Activated naive CD4-positive, alpha-beta T cell treated with anti-CD3 and anti-CD28 coated beads, Interleukin-2, amount 10 ng/mL, durations not matched to agents 7 days and 5 days (primary cell): ENCODE measurements around the gene AMDHD1.
"Not testable (repeated sequence)": the region's sequence is repeated elsewhere in the genome, so short reads cannot be mapped to it uniquely, and the experiment has no call there.

Source experiments
- CTCF ChIA-PET: fragments of 350-600 bp; sonication (Branson Sonifier 250); formaldehyde crosslinking; loops from one replicate; lab custom pipeline; 2021; ENCODE audit warnings: antibody characterized with exemption; lab: Charles Lee
- DNase-seq: peaks from one replicate; pipeline ENCODE4 v3.0.0-alpha.2; 2020
- H3K27ac Mint-ChIP-seq: one replicate; pipeline ENCODE4 v1.8.0; 2021; ENCODE audit warnings: mild to moderate bottlenecking, moderate library complexity, mixed read lengths
- H3K27me3 Mint-ChIP-seq: one replicate; pipeline ENCODE4 v1.8.0; 2021; ENCODE audit warnings: mild to moderate bottlenecking, mixed read lengths
- H3K36me3 Mint-ChIP-seq: one replicate; pipeline ENCODE4 v1.8.0; 2021; ENCODE audit warnings: mixed read lengths
- H3K4me1 Mint-ChIP-seq: one replicate; pipeline ENCODE4 v1.8.0; 2021; ENCODE audit warnings: mixed read lengths
- H3K4me3 Mint-ChIP-seq: one replicate; pipeline ENCODE4 v1.8.0; 2021; ENCODE audit warnings: mild to moderate bottlenecking, moderate library complexity, mixed read lengths
- H3K9me3 Mint-ChIP-seq: one replicate; pipeline ENCODE4 v1.8.0; 2021; ENCODE audit warnings: mixed read lengths

Gene AMDHD1

DNA sequence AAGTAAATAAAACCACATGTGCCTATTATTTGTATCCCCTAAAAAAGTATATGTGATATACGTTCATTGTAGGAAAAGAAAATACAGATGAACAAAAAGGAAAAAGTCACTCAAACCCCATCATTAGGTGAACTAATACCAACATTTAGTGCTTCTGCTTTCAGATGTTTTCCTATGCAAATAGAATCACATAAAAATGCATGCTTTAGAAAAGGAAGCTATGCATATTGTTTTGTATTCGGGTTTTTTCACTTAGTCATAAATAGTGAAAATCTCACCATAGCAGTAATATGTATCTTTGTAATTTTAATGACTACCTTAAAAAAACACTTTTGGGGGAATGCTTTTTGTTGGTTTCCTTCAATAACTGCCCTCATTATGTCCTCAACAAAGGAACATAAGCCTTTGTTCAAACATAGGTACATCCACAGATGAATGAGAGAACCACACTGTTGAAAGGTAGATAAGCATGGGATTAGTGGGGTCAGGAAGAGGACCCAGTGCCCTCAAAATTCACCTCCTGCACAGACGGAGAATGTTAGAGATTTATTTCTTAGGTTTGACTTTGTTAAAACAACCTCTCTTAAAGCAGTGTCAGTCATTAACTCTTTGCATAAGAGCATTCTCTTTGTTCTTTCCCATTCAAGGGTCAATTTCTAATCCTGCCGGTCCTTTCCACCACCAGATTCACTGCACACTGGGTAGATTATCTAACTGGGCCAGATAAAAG, 6.5 kb downstream of the AMDHD1 start:
- no peaks in the 10 kb centered on the region for H3K9me3 Mint-ChIP-seq
- no peak overlapping the region for H3K4me3 Mint-ChIP-seq
- CTCF ChIA-PET = no interaction called here
- H3K27ac Mint-ChIP-seq = no peak overlapping the region
- peaks cover 15% of the 10 kb centered on the region for H3K27me3 Mint-ChIP-seq
- DNase-seq = no peak
- H3K4me1 Mint-ChIP-seq = no peaks in the 10 kb centered on the region
- H3K36me3 Mint-ChIP-seq = no peaks in the 10 kb centered on the region

DNA sequence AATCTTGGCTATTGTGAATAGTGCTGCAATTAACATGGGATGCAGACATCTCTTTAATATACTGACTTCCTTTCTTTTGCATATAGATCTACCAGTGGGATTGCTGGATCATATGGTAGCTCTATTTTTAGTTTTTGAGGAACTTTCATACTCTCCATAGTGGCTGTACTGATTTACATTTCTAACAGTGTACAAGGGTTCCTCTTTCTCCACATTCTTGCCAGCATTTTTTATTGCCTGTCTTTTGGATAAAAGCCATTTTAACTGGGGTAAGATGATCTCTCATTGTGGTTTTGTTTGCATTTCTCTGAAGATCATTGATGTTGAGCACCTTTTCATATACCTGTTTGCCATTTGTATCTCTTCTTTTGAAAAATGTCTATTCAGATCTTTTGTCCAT, 8.4 kb downstream of the AMDHD1 start:
- H3K36me3 Mint-ChIP-seq = no peaks in the 10 kb centered on the region
- H3K4me1 Mint-ChIP-seq = no peaks in the 10 kb centered on the region
- CTCF ChIA-PET = interaction anchor here (0.9 kb wide), 1 partner anchor 33 kb away, joined by 3 read pairs; no protein-coding TSS in a partner anchor
- H3K27me3 Mint-ChIP-seq = peaks cover 9% of the 10 kb centered on the region
- H3K27ac Mint-ChIP-seq = no peak overlapping the region
- DNase-seq = no peak
- H3K9me3 Mint-ChIP-seq = no peaks in the 10 kb centered on the region
- no peak overlapping the region for H3K4me3 Mint-ChIP-seq

DNA sequence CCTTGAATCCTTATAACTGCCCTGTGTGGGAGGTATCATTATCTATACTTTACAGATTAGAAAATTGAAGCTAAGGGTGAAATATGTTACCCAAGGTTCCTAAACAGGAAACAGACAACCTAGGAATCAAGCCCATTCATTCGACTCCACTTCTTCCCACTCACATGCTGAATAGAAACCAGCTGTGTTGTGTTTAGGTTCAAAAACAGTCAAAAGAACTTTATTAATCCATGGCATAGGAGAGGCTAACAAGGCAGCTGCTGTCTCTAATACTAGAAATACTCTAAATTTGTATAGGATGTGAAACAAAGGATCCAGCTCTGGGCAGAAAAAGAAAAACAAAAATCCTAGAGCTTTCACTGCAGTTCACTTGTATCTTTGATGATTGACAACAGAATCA, 9.9 kb downstream of the AMDHD1 start:
- Mint-ChIP-seq H3K27ac (no peak overlapping the region), H3K9me3 (no peaks in the 10 kb centered on the region), H3K4me3 (no peak overlapping the region), H3K4me1 (no peaks in the 10 kb centered on the region), H3K36me3 (no peaks in the 10 kb centered on the region), H3K27me3 (peaks cover 9% of the 10 kb centered on the region)
- no peak for DNase-seq
- CTCF ChIA-PET = interaction anchor here (1.4 to 3.2 kb wide), 2 partner anchors 9 to 46 kb away, joined by 8 to 14 read pairs; no protein-coding TSS in a partner anchor

DNA sequence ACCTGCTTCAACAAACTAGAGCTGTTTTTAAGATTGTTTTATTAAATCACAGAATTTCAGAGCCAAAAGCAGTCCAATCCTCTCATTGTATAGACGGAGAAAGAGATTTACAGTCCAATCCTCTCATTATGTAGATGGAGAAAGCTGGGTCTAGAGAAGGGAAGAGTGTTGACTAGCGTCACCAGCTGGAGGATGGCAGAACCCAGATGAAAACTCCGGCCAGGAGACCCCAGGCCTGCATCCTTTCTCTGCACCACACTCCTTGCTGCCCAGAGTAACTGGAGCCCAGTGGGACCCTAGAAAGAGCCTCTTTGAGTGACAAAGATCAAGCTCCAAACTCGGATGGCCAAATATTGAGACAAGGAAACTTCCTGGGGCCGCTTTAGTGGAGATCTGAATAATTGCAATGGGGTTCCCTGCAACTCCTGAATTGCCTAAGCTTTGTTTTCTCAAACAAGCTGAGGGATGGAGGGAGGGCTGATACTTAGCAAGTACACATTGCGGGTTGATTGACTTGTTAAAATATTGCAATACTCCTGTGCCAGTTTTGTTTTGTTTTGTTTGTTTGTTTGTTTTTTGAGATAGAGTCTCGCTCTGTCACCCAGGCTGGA, 12.5 kb downstream of the AMDHD1 start:
- CTCF ChIA-PET = interaction anchor here (1.5 to 3.2 kb wide), 2 partner anchors 13 to 43 kb away, joined by 5 to 14 read pairs; partner anchors contain the start of gene CCDC38
- H3K4me1 Mint-ChIP-seq = no peaks in the 10 kb centered on the region
- DNase-seq = no peak
- peaks cover 8% of the 10 kb centered on the region for H3K27me3 Mint-ChIP-seq
- H3K36me3 Mint-ChIP-seq = no peaks in the 10 kb centered on the region
- H3K27ac Mint-ChIP-seq = no peak overlapping the region
- H3K4me3 Mint-ChIP-seq = no peak overlapping the region
- H3K9me3 Mint-ChIP-seq = no peaks in the 10 kb centered on the region

DNA sequence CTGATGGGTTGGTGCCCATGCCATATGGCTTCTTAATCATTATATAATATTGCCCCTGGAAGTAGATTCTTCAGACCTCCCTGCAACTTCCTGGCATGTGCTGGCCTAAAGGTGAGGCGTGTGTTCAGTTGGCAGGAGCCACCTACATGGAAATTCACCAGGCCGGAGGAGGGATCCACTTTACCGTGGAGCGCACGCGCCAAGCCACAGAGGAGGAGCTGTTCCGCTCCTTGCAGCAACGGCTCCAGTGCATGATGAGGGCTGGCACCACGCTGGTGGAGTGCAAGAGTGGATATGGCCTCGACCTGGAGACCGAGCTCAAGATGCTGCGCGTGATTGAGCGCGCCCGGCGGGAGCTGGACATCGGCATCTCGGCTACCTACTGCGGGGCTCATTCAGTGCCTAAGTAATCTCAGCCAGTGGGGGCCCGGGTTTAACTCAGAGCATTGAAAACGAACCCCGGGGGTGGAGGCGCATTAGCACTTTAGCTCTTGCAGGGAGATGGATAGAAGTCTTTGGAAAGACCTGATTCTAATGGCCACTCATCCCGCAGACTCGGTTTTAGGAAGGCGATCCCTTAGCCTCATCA, 13.5 kb downstream of the AMDHD1 start:
- Mint-ChIP-seq H3K27me3 (peaks cover 8% of the 10 kb centered on the region), H3K27ac (no peak overlapping the region), H3K4me1 (no peaks in the 10 kb centered on the region), H3K4me3 (no peak overlapping the region), H3K9me3 (no peaks in the 10 kb centered on the region), H3K36me3 (no peaks in the 10 kb centered on the region)
- CTCF ChIA-PET = interaction anchor here (0.5 to 1.2 kb wide), 2 partner anchors 39 to 496 kb away, joined by 3 read pairs; no protein-coding TSS in a partner anchor
- no peak for DNase-seq

DNA sequence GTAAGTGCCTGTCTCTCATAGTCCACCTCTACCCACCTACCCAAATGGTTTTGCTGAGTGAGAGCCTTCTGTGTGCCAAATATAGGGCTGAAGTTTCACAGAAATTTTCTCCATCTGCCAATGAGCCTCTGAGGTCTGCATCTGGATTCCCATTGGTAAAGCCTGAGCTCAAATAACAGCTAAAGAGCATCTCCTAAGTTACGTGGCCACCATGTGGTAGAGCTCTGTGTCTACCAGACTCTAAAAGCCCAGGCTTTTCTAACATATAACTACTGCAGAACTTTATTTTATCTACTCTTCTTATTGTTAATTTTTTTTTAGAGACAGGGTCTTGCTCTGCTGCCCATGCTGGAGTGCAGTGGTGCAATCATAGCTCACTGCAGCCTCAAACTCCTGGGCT, 16.0 kb downstream of the AMDHD1 start:
- Mint-ChIP-seq H3K27me3 (peaks cover 11% of the 10 kb centered on the region), H3K4me1 (no peaks in the 10 kb centered on the region), H3K36me3 (no peaks in the 10 kb centered on the region), H3K27ac (no peak overlapping the region), H3K9me3 (no peaks in the 10 kb centered on the region), H3K4me3 (no peak overlapping the region)
- no peak for DNase-seq
- CTCF ChIA-PET = interaction anchor here (0.6 to 2.6 kb wide), 7 partner anchors 18 to 311 kb away, joined by 3 to 12 read pairs (median 5); partner anchors contain the start of gene CCDC38

DNA sequence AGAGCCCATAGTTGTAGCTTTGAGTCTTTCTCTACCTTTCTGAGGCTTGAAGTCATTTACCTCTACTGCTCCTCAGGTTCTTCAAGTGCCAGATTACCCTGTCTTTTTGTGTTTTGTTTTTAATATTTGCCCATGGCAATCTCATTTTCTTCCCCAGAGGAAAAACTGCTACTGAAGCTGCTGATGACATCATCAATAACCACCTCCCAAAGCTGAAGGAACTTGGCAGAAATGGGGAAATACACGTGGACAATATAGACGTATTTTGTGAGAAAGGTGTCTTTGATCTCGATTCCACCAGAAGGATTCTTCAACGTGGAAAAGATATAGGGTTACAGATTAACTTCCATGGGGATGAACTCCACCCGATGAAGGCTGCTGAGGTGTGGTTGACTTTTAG, 17.1 kb downstream of the AMDHD1 start:
- Mint-ChIP-seq H3K9me3 (no peaks in the 10 kb centered on the region), H3K36me3 (no peaks in the 10 kb centered on the region)
- CTCF ChIA-PET = interaction anchor here (2.2 to 2.6 kb wide), 2 partner anchors 19 to 42 kb away, joined by 7 to 12 read pairs; partner anchors contain the start of gene CCDC38

GRCh38 chr12:95962222-95962621, 19.1 kb downstream of the AMDHD1 start:
- no peak overlapping the region for H3K4me3 Mint-ChIP-seq
- CTCF ChIA-PET = interaction anchor here (0.7 to 1.5 kb wide), 3 partner anchors 37 to 44 kb away, joined by 3 to 5 read pairs (median 4); no protein-coding TSS in a partner anchor
- peaks cover 8% of the 10 kb centered on the region for H3K27me3 Mint-ChIP-seq
- no peaks in the 10 kb centered on the region for H3K36me3 Mint-ChIP-seq
- no peak overlapping the region for H3K27ac Mint-ChIP-seq
- no peaks in the 10 kb centered on the region for H3K9me3 Mint-ChIP-seq
- no peak for DNase-seq
- no peaks in the 10 kb centered on the region for H3K4me1 Mint-ChIP-seq

More for the DNA sequence above, 17.1 kb downstream of the AMDHD1 start:
- Mint-ChIP-seq H3K27ac (no peak overlapping the region), H3K27me3 (peaks cover 11% of the 10 kb centered on the region), H3K4me1 (no peaks in the 10 kb centered on the region), H3K4me3 (no peak overlapping the region)
- DNase-seq = no peak

DNA sequence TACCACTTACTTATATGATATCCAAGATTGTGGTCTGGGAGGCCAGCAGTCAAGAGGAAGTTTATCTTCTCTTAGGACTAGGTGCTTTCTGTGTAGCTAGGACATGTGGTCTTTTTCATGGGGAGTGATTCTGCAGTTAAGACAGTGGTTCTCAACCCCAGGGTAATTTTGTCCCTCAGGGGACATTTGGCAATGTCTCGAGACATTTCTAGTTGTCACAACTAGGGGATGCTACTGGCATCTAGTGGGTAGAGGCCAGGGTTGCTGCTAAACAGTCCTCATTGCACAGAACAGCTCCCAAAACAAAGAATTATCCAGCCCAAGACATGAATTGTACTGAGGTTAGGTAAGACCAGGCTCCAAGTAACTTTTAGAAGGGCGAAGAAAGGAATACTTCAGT, 20.0 kb downstream of the AMDHD1 start:
- Mint-ChIP-seq H3K27me3 (peaks cover 8% of the 10 kb centered on the region), H3K36me3 (no peaks in the 10 kb centered on the region), H3K4me1 (no peaks in the 10 kb centered on the region), H3K27ac (no peak overlapping the region), H3K4me3 (no peak overlapping the region), H3K9me3 (no peaks in the 10 kb centered on the region)
- CTCF ChIA-PET = interaction anchor here (0.7 to 1.1 kb wide), 2 partner anchors 44 to 46 kb away, joined by 3 to 4 read pairs; no protein-coding TSS in a partner anchor
- DNase-seq = no peak

DNA sequence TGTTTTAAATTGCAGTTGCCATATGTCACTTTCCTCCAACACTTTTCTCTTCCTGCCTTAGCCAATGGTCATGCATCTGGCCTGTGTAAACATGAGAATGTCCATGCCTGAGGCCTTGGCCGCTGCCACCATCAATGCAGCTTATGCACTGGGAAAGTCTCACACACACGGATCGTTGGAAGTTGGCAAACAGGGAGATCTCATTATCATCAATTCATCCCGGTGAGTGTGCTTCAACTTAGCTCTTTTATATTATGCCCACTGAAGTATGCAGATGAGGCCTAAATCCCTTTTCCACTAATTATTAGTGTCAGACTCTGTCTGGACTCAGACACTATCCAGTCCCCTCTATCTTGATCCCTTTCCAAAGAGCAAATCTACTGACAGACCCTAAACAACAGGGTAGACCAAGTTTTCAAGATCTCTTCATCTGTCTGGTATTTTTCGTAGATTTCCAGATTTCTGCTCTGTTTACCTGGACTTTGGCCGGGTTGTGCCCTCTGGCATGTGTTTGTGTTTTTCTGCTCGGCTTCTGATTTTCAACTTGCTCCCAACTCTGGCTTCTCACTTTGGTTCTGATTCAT, 23.2 kb downstream of the AMDHD1 start:
- no peak overlapping the region for H3K27ac Mint-ChIP-seq
- no peaks in the 10 kb centered on the region for H3K9me3 Mint-ChIP-seq
- H3K27me3 Mint-ChIP-seq = peaks cover 3% of the 10 kb centered on the region
- CTCF ChIA-PET = no interaction called here
- DNase-seq = no peak
- H3K4me1 Mint-ChIP-seq = no peaks in the 10 kb centered on the region
- no peak overlapping the region for H3K4me3 Mint-ChIP-seq
- H3K36me3 Mint-ChIP-seq = no peaks in the 10 kb centered on the region

GRCh38 chr12:95967301-95967700, 24.2 kb downstream of the AMDHD1 start:
- no peaks in the 10 kb centered on the region for H3K9me3 Mint-ChIP-seq
- no peak for DNase-seq
- H3K27ac Mint-ChIP-seq = no peak overlapping the region
- H3K4me3 Mint-ChIP-seq = no peak overlapping the region
- no peaks in the 10 kb centered on the region for H3K4me1 Mint-ChIP-seq
- H3K36me3 Mint-ChIP-seq = no peaks in the 10 kb centered on the region
- CTCF ChIA-PET = no interaction called here
- H3K27me3 Mint-ChIP-seq = peaks cover under 1% of the 10 kb centered on the region

- H3K4me3 Mint-ChIP-seq, H3K9me3 Mint-ChIP-seq, CTCF ChIA-PET, H3K36me3 Mint-ChIP-seq, H3K4me1 Mint-ChIP-seq, H3K27me3 Mint-ChIP-seq, DNase-seq, H3K27ac Mint-ChIP-seq: not testable (repeated sequence)
These were observed 26.0 kb downstream of the AMDHD1 start for GRCh38 chr12:95969116-95969515.

DNA sequence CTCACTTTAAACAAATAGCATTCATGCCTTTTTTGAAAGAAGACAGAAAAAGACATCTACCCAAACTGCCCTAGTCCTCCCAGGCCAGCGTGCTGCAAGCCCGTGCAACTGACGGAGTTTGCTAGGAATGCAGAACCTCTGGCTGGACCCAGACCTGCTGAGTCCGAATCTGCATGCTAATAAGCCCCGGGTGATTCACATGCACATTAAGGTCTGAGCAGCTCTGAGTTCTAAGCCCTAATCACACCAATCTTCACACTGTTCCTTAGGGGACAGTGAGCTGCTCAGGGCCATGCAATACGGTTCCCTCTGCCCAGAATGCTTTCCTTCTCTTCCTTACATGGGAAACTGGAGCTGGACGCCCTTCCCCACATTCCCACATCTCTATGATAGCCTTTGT, 27.8 kb downstream of the AMDHD1 start:
- H3K27me3 Mint-ChIP-seq = no peaks in the 10 kb centered on the region
- CTCF ChIA-PET = no interaction called here
- H3K36me3 Mint-ChIP-seq = no peaks in the 10 kb centered on the region
- no peak overlapping the region for H3K27ac Mint-ChIP-seq
- no peaks in the 10 kb centered on the region for H3K9me3 Mint-ChIP-seq
- H3K4me3 Mint-ChIP-seq = no peak overlapping the region
- no peak for DNase-seq
- H3K4me1 Mint-ChIP-seq = no peaks in the 10 kb centered on the region

GRCh38 chr12:95972832-95973456, 29.8 kb downstream of the AMDHD1 start:
- no peak for DNase-seq
- H3K27ac Mint-ChIP-seq = no peak overlapping the region
- H3K4me3 Mint-ChIP-seq = no peak overlapping the region
- H3K4me1 Mint-ChIP-seq = no peaks in the 10 kb centered on the region
- no peaks in the 10 kb centered on the region for H3K27me3 Mint-ChIP-seq
- no peaks in the 10 kb centered on the region for H3K36me3 Mint-ChIP-seq
- CTCF ChIA-PET = interaction anchor here (1.8 kb wide), 1 partner anchor 26 kb away, joined by 5 read pairs; no protein-coding TSS in a partner anchor
- no peaks in the 10 kb centered on the region for H3K9me3 Mint-ChIP-seq
